Camera-type eye (tissue), 1 donor: ENCODE measurements around the gene FAM184B. TPM values are rescaled to one million over a fixed set of nuclear protein-coding genes. Genes with fewer than 3 reads are reported as not detected.

Experiments
- total RNA-seq: library from RNA; depleted of rRNA; stranded (reverse); fragments of >200 nt; gene quantifications from one replicate; pipeline ENCODE4 v1.2.3, GENCODE V29; 2014

The FAM184B gene
- total RNA-seq = 20.3 TPM

GRCh38 chr4:17781300-17782287 lies at the start of gene FAM184B:
Gene FAM184B, minus strand, starts transcription at chr4:17781621. Its CDS starts 322 bp downstream, at chr4:17781299.

GRCh38 chr4:17810260-17811077 lies 29.0 kb upstream of the FAM184B start, which contains the start of the genes DCAF16 and NCAPG:
Gene DCAF16, minus strand, starts transcription at chr4:17810757. Its CDS starts 6,616 bp downstream, at chr4:17804141.
Gene NCAPG, plus strand, starts transcription at chr4:17810979. Its CDS starts 99 bp downstream, at chr4:17811078.

GRCh38 chr4:17614416-17615299 lies 166.8 kb downstream of the FAM184B start, which contains the start of gene MED28:
Gene MED28, plus strand, starts transcription at chr4:17614641. Its CDS starts 14 bp downstream, at chr4:17614655.

Other genes starting within 250 kb of the FAM184B start
- 60.1 TPM for gene LAP3, start 204.4 kb downstream of the FAM184B start, total RNA-seq
- 36.9 TPM for gene MED28, start 167.0 kb downstream of the FAM184B start, total RNA-seq
- 46.3 TPM for gene DCAF16, start 29.1 kb upstream of the FAM184B start, total RNA-seq
- 21.6 TPM for gene NCAPG, start 29.4 kb upstream of the FAM184B start, total RNA-seq
- gene LCORL, start 240.1 kb upstream of the FAM184B start, total RNA-seq = 204 TPM